Measurements from ENCODE around the gene CCER1.

DNA sequence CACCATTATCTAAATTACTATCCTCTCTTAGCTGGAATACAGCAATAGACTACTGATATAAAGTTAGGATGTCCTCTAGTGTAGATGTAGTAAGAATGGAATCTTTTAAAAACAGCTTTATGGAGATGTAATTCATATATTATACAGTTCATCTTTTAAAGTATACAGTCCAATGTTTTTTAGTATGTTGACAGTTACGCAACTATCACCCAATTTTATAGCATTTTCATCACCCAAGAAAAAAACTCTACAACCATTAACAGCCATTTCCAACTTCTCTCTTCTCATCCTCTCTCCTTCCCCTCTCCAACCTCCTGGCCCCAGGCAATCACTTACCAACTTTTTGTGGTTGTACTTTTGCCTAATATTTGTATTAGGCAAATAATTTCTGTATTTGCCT, 27.2 kb upstream of the CCER1 start:
- TF ChIP-seq, protein P1, sequence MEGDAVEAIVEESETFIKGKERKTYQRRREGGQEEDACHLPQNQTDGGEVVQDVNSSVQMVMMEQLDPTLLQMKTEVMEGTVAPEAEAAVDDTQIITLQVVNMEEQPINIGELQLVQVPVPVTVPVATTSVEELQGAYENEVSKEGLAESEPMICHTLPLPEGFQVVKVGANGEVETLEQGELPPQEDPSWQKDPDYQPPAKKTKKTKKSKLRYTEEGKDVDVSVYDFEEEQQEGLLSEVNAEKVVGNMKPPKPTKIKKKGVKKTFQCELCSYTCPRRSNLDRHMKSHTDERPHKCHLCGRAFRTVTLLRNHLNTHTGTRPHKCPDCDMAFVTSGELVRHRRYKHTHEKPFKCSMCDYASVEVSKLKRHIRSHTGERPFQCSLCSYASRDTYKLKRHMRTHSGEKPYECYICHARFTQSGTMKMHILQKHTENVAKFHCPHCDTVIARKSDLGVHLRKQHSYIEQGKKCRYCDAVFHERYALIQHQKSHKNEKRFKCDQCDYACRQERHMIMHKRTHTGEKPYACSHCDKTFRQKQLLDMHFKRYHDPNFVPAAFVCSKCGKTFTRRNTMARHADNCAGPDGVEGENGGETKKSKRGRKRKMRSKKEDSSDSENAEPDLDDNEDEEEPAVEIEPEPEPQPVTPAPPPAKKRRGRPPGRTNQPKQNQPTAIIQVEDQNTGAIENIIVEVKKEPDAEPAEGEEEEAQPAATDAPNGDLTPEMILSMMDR (IDR thresholded peaks at IDR 0.05): no peak
- TF ChIP-seq SIN3A (IDR thresholded peaks at IDR 0.05; ENCODE audit: borderline replicate concordance, insufficient read depth, low read depth, low read length): no peak
- TF ChIP-seq POLR2AphosphoS5 (IDR thresholded peaks at IDR 0.05; ENCODE audit: low read depth, low read length): no peak
- TF ChIP-seq, protein P2, sequence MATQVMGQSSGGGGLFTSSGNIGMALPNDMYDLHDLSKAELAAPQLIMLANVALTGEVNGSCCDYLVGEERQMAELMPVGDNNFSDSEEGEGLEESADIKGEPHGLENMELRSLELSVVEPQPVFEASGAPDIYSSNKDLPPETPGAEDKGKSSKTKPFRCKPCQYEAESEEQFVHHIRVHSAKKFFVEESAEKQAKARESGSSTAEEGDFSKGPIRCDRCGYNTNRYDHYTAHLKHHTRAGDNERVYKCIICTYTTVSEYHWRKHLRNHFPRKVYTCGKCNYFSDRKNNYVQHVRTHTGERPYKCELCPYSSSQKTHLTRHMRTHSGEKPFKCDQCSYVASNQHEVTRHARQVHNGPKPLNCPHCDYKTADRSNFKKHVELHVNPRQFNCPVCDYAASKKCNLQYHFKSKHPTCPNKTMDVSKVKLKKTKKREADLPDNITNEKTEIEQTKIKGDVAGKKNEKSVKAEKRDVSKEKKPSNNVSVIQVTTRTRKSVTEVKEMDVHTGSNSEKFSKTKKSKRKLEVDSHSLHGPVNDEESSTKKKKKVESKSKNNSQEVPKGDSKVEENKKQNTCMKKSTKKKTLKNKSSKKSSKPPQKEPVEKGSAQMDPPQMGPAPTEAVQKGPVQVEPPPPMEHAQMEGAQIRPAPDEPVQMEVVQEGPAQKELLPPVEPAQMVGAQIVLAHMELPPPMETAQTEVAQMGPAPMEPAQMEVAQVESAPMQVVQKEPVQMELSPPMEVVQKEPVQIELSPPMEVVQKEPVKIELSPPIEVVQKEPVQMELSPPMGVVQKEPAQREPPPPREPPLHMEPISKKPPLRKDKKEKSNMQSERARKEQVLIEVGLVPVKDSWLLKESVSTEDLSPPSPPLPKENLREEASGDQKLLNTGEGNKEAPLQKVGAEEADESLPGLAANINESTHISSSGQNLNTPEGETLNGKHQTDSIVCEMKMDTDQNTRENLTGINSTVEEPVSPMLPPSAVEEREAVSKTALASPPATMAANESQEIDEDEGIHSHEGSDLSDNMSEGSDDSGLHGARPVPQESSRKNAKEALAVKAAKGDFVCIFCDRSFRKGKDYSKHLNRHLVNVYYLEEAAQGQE (IDR thresholded peaks at IDR 0.05; ENCODE audit: insufficient read depth in 1 of 2, low read depth in 2 of 2, low read length in 1 of 2): no peak
- TF ChIP-seq TCF7L2 (IDR thresholded peaks at IDR 0.05; ENCODE audit: low read depth, low read length): no peak

Data from Panc1 (cell line).